Stimulated activated effector memory CD8-positive, alpha-beta T cell treated with anti-CD3 and anti-CD28 coated beads, Interleukin-12 subunit alpha, Interleukin-12 subunit beta, amount 100 ng/mL, for 72 hours (primary cell): Measurements from ENCODE around the gene LMTK2.
"Not testable (repeated sequence)": the region's sequence is repeated elsewhere in the genome, so short reads cannot be mapped to it uniquely, and the experiment has no call there.

Source experiments
- ATAC-seq: fragments of 150-1000 bp; cut with Tn5 transposase; 2 replicates; pipeline ENCODE4 v1.10.0; 2021
- DNase-seq, 2 donors: peaks; one replicate each; pipeline ENCODE4 v3.0.0; 2021 to 2022; ENCODE audit warnings: low spot score in 2 of 2
- H3K27ac Mint-ChIP-seq: one replicate; pipeline ENCODE4 v1.8.0; 2022; ENCODE audit warnings: mild to moderate bottlenecking, mixed read lengths
- H3K36me3 Mint-ChIP-seq: one replicate; pipeline ENCODE4 v1.8.0; 2022; ENCODE audit warnings: mild to moderate bottlenecking, mixed read lengths
- H3K4me1 Mint-ChIP-seq: one replicate; pipeline ENCODE4 v1.8.0; 2022; ENCODE audit warnings: mixed read lengths
- H3K4me3 Mint-ChIP-seq: one replicate; pipeline ENCODE4 v1.8.0; 2022; ENCODE audit warnings: mild to moderate bottlenecking, mixed read lengths
- H3K9me3 Mint-ChIP-seq: one replicate; pipeline ENCODE4 v1.8.0; 2022; ENCODE audit warnings: mixed read lengths

LMTK2 gene

DNA sequence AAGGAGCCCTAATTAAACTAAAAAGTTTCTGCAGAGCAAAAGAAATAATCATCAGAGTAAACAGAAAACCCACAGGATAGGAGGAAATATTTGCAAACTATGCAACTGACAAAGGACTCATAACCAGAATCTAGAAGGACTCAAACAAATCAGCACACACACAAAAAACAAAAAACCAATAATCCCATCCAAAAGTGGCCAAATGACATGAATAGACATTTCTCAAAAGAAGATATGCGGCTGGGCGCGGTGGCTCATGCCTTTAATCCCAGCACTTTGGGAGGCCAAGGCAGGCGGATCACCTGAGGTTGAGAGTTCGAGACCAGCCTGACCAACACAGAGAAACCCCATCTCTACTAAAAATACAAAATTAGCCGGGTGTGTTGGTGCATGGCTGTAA lies 112.7 kb downstream of the LMTK2 start:
- peaks cover 11% of the 10 kb centered on the region for H3K4me1 Mint-ChIP-seq
- DNase-seq, H3K9me3 Mint-ChIP-seq, ATAC-seq, H3K4me3 Mint-ChIP-seq: not testable (repeated sequence)
- H3K36me3 Mint-ChIP-seq = peaks cover 42% of the 10 kb centered on the region
- peak overlapping the region; percentile 38 for H3K27ac Mint-ChIP-seq

DNA sequence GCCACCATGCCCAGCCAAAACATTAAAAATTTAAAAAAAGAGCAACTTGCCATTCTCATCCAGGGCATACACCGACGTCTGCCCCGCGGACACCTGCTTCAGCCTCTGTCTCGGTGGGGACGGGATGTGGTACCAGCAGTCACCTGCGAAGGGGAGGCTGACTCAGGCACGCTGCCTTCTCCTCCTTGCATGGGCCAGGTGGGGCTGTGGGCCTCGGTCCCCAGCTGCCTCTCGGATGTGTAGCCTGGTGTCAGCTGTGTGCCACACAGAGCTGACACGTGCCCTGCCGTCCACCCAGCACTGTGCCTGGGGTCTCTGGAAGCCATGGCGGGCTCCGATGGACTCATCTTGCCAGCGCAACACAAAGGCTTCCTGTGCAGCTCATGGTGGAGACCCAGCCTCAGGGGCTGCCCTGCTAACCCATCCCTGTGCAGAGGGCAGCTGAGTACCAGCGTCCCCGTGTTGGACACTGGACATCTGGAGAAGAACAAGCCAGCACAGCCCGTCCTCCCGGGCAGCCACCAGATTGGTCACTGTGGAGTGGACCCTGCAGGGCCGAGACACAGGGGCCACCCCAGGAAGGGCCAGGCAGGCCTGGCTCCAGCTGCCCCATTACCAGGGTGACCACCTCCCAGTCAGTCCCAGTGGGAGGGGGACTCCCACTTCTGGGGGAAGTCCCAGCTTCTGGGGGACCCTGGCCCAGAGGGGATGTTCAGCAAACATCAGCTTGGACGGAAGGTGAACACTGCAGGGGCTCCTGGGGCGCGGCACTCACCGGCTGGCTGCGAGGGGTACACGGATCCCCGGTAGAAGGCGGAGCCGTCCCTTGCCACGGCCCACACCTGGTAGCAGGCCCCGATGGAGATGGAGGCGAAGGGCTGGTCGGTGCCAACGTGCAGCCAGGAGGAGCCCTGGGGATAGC lies 115.2 kb downstream of the LMTK2 start:
- DNase-seq = no peak
- no peaks in the 10 kb centered on the region for H3K9me3 Mint-ChIP-seq
- no peak for ATAC-seq
- H3K4me1 Mint-ChIP-seq = peaks cover 11% of the 10 kb centered on the region
- H3K4me3 Mint-ChIP-seq = no peak overlapping the region
- peaks cover 43% of the 10 kb centered on the region for H3K36me3 Mint-ChIP-seq
- H3K27ac Mint-ChIP-seq = no peak overlapping the region

DNA sequence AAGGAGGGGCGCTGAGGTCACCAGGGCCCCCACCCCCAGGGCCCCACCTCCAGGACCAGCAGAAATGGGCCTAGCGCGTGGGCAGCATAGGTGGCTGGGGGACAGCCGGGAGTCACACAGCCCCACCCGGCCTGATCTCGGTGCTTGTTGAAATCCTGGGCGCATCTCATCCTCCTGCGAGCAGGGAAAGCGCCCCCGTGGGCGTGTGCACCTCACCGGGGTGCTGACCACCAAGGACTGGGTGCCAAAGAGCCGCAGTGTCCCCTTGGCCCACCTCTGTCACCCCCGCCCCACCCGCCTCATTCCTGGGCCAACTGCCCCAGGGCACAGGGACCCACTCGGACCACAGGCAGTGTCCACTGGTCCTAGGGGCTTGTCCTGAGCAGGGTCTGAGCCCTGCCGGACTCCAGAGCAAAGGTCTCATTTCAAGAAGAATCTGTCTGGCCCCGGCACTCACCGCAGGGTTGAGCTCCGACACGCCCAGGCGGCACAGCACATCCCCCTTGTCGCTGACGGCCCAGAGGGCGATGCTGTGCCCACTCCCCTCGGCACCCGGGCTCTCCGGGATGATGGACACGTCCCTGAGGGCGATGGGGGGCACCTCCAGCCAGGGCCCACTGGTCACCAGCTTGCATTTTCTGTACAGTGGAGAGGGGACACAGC lies 116.0 kb downstream of the LMTK2 start:
- ATAC-seq = no peak
- H3K27ac Mint-ChIP-seq = no peak overlapping the region
- H3K4me3 Mint-ChIP-seq = no peak overlapping the region
- DNase-seq = no peak
- H3K9me3 Mint-ChIP-seq = no peaks in the 10 kb centered on the region
- H3K4me1 Mint-ChIP-seq = peaks cover 11% of the 10 kb centered on the region
- peaks cover 47% of the 10 kb centered on the region for H3K36me3 Mint-ChIP-seq

DNA sequence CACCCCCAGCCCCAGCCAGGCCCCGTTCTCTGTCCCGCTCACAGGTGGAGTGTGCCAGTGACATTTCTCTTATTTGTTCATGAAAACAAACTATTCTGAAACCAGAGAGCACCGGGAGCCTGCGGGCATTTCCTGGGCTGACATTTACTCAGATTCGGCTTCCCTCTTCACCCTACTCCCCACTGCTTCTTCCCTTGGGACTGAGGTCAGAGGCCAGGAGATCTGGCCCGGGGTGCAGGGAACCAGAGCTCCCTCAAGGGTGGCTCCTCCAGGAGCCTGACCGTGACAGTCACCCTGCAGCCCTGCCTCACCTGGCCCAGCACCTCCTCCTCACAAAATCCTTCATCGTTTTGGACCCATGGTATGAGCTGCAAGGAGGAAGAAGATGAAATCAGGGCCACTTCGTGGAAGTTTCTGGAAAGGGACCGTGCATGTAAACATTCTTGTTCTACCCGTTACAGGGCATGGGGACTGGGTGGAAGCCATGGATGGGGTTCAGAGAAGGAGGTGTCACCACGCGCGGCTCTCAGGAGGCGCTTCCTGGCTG lies 116.8 kb downstream of the LMTK2 start:
- H3K27ac Mint-ChIP-seq = no peak overlapping the region
- ATAC-seq = no peak
- peaks cover 47% of the 10 kb centered on the region for H3K36me3 Mint-ChIP-seq

DNA sequence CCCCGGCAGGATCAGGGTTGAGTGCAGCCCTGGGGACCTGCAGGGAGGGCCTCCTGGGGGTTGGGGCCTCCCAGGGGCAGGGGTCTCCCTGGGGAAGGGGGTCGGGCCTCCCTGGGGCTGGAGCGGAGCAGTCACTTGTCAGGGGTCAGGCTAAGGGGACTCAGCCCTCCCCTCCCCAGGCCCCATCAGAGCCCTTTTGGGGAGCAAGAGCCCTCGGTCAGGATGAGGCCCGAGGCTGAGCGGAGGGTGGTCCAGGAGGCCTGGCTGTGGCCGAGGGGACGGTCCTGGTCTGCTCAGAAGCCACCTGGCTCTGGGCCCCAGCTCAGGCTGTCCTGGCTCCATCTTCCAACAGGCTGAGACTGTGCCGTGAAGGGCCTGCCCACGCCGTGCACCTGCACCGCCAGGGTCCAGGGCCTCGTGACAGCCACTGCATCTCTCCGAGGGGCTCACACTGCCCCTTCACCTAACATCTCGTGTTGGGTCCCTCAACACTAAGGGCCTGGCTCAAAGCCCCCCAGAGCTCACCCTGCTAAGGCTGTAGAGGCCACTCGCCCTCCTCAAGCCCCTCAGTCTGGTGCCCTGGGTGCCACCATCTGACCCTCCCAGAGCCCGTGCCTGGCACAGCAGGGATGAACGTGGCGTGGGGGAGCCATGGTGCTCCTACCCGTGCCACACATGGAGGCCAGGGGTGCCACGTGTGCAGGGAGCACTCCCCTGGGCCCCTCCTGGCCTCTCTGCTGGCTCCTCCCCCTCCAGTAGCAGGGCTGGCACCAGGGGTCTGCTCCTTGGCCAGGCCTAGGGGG lies 117.4 kb downstream of the LMTK2 start:
- H3K4me1 Mint-ChIP-seq = peaks cover 5% of the 10 kb centered on the region
- no peak for ATAC-seq
- no peak overlapping the region for H3K27ac Mint-ChIP-seq
- H3K4me3 Mint-ChIP-seq = no peak overlapping the region
- H3K36me3 Mint-ChIP-seq = peaks cover 42% of the 10 kb centered on the region
- no peak for DNase-seq
- H3K9me3 Mint-ChIP-seq = no peaks in the 10 kb centered on the region

More for the DNA sequence above, 116.8 kb downstream of the LMTK2 start:
- no peaks in the 10 kb centered on the region for H3K9me3 Mint-ChIP-seq
- no peak overlapping the region for H3K4me3 Mint-ChIP-seq
- peaks cover 11% of the 10 kb centered on the region for H3K4me1 Mint-ChIP-seq
- no peak for DNase-seq

DNA sequence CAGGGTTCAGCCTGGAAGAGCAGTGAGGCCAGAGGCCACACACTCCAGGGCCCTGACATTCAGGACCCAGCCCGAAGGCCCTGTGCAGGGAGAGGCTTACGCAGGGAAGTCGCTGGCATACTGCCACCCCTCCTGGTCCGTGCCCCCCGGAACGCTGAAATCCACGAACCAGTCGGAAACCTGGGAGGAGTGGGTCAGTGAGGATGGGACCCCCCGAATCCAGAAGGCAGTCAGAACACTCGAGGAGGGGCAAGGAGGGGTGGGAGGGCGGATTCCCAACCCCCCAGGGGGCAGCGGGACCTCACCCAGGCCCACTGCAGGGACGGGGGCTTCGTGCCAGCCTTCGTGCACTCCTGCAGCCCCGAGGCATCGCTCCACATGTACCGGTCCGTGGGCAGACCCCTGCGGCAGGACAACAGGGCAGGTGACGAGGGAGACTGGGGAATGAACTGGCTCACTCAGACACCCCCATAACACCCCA lies 118.1 kb downstream of the LMTK2 start:
- Mint-ChIP-seq H3K4me3 (no peak overlapping the region), H3K9me3 (no peaks in the 10 kb centered on the region)

DNA sequence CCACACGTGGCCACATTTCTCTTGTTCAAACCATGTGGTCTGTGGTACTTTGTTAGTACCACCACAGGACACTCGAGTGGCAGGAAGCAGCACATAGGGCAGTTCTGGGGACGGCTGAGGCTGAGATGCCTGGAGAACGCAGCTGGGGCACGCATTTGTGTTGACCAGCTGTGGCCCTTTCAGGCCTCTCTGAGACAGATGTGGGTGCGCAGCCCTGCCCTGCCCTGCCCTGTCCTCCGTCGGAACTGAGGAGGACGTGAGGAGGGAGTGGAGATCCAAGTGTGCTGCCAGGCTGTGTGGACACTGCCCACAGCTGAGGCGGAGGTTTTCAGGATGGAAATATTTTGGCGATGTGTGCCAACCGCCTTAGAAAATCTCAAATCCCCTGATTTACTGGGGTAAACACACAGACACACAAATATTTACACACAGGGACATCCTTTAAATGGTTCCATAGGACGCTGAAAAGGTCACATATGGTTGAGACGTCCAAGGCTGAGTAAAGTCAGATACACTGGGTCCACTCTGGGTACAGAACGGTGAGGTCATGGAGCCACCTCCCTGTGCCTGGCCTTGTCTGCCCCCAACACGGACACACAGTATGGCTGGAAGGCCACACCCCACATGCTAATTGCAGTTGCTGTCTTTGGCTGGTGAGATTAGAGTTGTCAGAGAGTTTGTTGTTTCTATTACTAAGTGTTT lies 119.4 kb downstream of the LMTK2 start:
- DNase-seq (no peak), ATAC-seq (no peak)
- Mint-ChIP-seq H3K4me1 (no peaks in the 10 kb centered on the region), H3K27ac (no peak overlapping the region), H3K9me3 (no peaks in the 10 kb centered on the region), H3K4me3 (no peak overlapping the region), H3K36me3 (peaks cover 29% of the 10 kb centered on the region)

More for the DNA sequence above, 118.1 kb downstream of the LMTK2 start:
- Mint-ChIP-seq H3K36me3 (peaks cover 36% of the 10 kb centered on the region), H3K4me1 (no peaks in the 10 kb centered on the region), H3K27ac (no peak overlapping the region)
- DNase-seq (no peak), ATAC-seq (peak; percentile 33)

DNA sequence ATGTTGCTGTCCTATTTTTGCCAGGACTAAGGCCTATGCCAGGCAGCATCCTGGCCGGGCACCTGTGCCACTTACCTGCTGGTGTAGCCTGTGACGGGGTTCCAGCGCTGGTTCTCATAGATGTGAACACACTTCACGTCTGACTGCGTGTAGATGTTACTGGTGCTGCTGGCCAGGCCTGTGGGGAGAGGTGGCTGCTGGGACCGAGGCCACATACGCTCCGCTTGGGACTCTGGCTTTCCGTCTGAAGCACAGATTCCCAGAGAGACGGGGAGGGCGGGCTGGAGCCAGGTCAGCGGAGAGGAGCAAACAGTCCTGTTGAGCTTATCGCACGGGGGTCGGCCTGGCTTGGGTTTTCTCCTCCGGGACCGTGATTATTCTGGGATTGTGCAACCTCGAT lies 121.3 kb downstream of the LMTK2 start:
- no peaks in the 10 kb centered on the region for H3K4me1 Mint-ChIP-seq
- H3K36me3 Mint-ChIP-seq = peaks cover 22% of the 10 kb centered on the region
- peak overlapping the region; percentile 32 for H3K27ac Mint-ChIP-seq
- ATAC-seq (no peak), DNase-seq (no peak)
- H3K9me3 Mint-ChIP-seq = no peaks in the 10 kb centered on the region
- no peak overlapping the region for H3K4me3 Mint-ChIP-seq

DNA sequence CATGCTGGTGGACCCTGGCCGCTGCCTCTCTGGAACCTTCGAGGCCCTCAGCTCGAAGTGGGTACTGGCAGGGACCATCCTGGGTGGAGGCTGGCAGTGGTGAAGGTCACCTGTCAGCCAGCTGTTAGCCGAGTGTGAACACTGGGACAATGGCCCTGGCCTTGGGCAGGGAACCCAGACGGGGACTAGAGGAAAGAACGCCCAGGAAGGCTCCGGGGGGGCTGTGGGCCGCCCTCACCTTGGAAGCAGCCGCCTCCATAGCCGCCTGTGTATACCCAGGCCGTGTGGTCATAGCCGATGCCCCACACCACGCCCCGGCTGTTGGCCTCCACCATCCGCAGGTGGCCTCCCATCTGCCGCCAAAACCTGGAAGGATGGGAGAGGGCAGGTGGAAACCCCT lies 122.1 kb downstream of the LMTK2 start:
- Mint-ChIP-seq H3K36me3 (peaks cover 22% of the 10 kb centered on the region), H3K27ac (no peak overlapping the region), H3K4me3 (no peak overlapping the region), H3K4me1 (no peaks in the 10 kb centered on the region), H3K9me3 (no peaks in the 10 kb centered on the region)
- DNase-seq (no peak), ATAC-seq (no peak)

DNA sequence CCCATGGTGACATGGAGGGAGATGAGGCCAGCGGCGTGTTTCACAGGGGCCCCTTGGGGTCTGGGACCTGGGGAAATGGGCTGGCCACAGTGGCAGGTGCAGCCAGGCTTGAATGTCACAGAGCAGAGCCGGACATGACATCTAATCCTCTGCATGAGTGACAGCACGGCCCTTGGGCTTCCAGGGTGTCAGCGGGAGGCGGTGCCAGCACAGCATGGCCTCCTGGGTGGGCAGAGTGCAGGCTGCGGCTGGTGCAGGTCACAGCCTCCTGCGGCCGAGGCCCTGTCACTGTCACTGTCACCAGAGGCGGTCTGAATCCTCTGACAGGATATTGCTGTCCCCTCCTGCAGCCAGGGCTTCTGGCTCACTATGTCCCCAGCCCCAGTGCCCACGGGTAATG lies 122.8 kb downstream of the LMTK2 start:
- DNase-seq = no peak
- Mint-ChIP-seq H3K4me3 (no peak overlapping the region), H3K9me3 (no peaks in the 10 kb centered on the region), H3K4me1 (no peaks in the 10 kb centered on the region), H3K36me3 (peaks cover 27% of the 10 kb centered on the region), H3K27ac (no peak overlapping the region)
- ATAC-seq = no peak

DNA sequence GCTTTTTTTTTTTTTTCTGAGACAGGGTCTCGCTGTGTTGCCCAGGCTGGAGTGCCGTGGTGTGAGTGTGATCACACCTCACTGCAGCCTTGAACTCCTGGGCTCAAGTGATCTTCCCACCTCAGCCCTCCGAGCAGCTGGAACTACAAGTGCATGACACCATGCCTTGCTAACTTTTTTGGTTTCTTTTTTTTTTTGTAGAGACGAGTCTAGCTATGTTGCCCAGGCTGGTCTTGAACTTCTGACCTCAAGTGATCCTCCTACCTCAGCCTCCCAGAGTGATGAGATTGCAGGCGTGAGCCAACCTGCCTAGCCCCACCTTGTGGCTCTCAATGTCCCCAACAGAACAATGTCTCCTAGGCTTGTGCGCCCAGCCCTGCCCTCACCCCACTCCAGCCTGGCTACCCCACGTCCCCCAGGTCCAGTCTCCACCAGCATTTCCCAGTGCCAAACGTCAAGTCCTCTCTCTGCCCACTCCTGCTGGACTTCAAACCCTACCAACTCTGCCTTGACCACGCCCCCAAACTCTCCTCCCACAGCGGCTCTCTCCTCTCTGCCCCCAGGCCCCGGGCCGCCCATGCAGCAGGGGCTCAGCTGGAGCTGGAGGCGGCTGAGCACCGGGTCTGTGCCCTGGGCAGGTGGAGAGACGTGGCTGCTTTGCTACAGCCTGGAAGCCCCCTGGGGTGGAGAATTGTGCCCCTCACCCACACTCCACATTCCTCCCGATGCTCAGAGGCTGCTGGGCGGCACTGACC lies 123.5 kb downstream of the LMTK2 start:
- DNase-seq (no peak), ATAC-seq (no peak)
- Mint-ChIP-seq H3K27ac (peak overlapping the region; percentile 65), H3K4me1 (no peaks in the 10 kb centered on the region), H3K4me3 (no peak overlapping the region), H3K36me3 (peaks cover 30% of the 10 kb centered on the region), H3K9me3 (no peaks in the 10 kb centered on the region)

DNA sequence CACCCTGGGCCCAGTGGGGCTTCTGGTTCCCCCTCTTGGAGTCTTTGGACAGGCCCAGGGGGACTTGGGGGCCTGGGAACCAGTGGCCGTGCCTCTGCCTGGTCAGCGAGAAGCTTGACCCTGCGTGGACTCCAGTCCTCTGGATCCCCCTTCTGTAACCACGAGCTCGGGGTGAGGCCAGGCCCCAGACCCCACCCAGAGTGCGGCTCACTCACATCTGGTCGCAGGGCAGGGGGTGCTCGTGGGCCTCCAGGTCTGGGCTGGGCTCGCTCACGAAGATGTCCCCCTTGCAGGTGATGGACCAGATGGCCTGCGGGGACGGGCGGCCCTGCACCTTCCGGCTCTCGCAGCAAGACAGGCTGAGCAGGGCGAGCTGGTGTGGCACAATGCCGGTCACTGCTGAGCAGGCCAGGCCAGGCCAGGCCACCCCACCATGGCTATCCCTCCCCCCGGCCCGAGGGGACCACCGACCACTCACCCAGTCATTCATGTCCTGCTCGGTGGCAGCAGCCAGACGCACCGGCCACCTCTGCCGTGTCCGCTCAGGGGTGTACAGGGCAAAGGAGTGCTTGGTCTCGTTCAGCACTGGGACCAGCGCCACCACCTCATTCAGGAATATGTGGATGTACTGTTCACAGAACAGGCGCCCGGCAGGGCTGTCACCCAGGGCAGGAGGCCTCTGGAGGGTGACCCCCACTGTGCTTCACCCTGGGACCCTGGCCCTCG lies 124.2 kb downstream of the LMTK2 start:
- Mint-ChIP-seq H3K36me3 (peaks cover 30% of the 10 kb centered on the region), H3K4me3 (no peak overlapping the region), H3K9me3 (no peaks in the 10 kb centered on the region), H3K27ac (no peak overlapping the region), H3K4me1 (no peaks in the 10 kb centered on the region)
- DNase-seq = no peak
- no peak for ATAC-seq

DNA sequence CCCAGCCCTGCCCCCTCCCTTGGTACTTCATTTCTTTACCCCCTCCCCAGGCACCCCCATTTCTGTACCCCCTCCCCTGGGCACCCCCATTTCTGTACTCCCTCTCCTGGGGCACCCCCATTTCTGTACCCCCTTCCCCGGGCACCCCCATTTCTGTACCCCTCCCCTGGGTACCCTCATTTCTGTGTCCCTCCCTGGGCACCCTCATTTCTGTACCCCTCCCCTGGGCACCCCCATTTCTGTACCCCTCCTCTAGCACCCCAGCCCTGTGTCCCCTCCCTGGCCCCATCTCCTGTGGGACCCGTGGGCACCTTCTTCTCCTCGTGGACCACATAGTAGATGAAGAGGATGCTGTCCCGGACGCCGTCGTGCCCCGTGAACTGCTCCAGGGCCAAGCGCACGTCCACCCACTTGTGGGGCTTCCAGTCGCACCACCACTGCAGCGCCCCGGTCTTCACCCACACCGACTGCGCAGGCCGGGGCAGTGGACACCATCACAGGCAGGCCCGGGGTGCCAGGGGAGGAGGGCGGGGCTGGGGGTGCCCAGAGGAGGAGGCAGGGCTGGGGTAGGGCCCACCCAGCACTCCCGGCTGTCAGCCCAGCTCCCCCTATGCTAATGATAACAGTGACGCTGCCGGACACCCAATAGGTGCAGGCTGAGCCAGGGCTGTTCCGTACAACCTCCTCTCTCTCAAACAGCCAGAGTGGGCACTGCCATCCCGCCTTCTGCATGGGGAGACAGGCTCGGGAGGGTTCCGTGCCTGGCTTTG lies 125.0 kb downstream of the LMTK2 start:
- no peaks in the 10 kb centered on the region for H3K9me3 Mint-ChIP-seq
- peaks cover 23% of the 10 kb centered on the region for H3K36me3 Mint-ChIP-seq
- no peaks in the 10 kb centered on the region for H3K4me1 Mint-ChIP-seq
- no peak overlapping the region for H3K4me3 Mint-ChIP-seq
- ATAC-seq (no peak), DNase-seq (no peak)
- H3K27ac Mint-ChIP-seq = no peak overlapping the region
